Hepatocyte (in vitro differentiated cells): Measurements from ENCODE around the gene OR2T29.
"Not testable (repeated sequence)": the region's sequence is repeated elsewhere in the genome, so short reads cannot be mapped to it uniquely, and the experiment has no call there.

Experiments used
- CTCF ChIP-seq: fragments of 200-600 bp; sonication (generic); IDR thresholded peaks from 2 replicates; pipeline ENCODE4 v1.5.1; 2016; ENCODE audit warnings: antibody characterized with exemption, mild to moderate bottlenecking; ENCODE audit not compliant: poor library complexity
- EZH2 ChIP-seq: fragments of 200-600 bp; sonication (generic); IDR thresholded peaks from 2 replicates; pipeline ENCODE4 v1.6.1; 2016; ENCODE audit warnings: antibody characterized with exemption, mild to moderate bottlenecking, borderline replicate concordance
- EZH2phosphoT487 ChIP-seq: fragments of 200-600 bp; sonication (generic); IDR thresholded peaks from one replicate; pipeline ENCODE4 v1.6.1; 2018; ENCODE audit warnings: antibody characterized with exemption, mild to moderate bottlenecking, low read depth, moderate library complexity; ENCODE audit not compliant: unreplicated experiment, severe bottlenecking

- not testable (repeated sequence) for TF ChIP-seq CTCF, EZH2, EZH2phosphoT487
Observed at GRCh38 chr1:248569049-248569448, 6.5 kb upstream of the OR2T29 start.
